ENCODE data around the gene PAX8. TPM values are rescaled to one million over a fixed set of nuclear protein-coding genes. Genes with fewer than 3 reads are reported as not detected.

PAX8 gene
- total RNA-seq, 1 experiment from 2014 or later: 3.1 TPM

GRCh38 chr2:113282747-113283533 is 4.2 kb upstream of the PAX8 start:
- peak; percentile 31 for DNase-seq (ENCODE audit: low spot score)
- Histone ChIP-seq H3K4me3 (ENCODE audit: low read depth, low read length, poor library complexity, severe bottlenecking) (no peak overlapping the region), H3K27me3 (replicated peaks; ENCODE audit: insufficient read depth, low read depth, low read length, poor library complexity) (no peaks in the 10 kb centered on the region), H3K4me1 (ENCODE audit: insufficient read depth, low read length, poor library complexity, severe bottlenecking) (peaks cover 18% of the 10 kb centered on the region), H3K9me3 (ENCODE audit: low read depth, low read length, poor library complexity, severe bottlenecking) (no peaks in the 10 kb centered on the region), H3K27ac (ENCODE audit: low read depth, low read length, poor library complexity, severe bottlenecking) (no peak overlapping the region), H3K36me3 (ENCODE audit: insufficient read depth, low read length, poor library complexity, severe bottlenecking) (no peaks in the 10 kb centered on the region)
- intact Hi-C loops (cut with micrococcal nuclease; ENCODE audit: unreplicated experiment): loop anchor here (10.0 kb wide), 1 partner anchor 78 kb away; no protein-coding TSS in a partner anchor
- ChIA-PET POLR2A (ENCODE audit: low non-redundant PET) (no interaction called here), CTCF (interaction anchor here (0.6 kb wide), 2 partner anchors 80 to 199 kb away, joined by 3 to 8 read pairs; no protein-coding TSS in a partner anchor)
- TF ChIP-seq CTCF (conservative IDR thresholded peaks at IDR 0.05; ENCODE audit: low read depth, low read length) (0 out of 2 replicates have a peak, but pooled peaks have one; percentile 11), EZH2 (IDR thresholded peaks at IDR 0.05; ENCODE audit: borderline replicate concordance, low read depth, low read length, poor library complexity, severe bottlenecking) (no peak)
- BruUV-seq (replicated peaks): no TSS peak

GRCh38 chr2:113281910-113282746 is 3.4 kb upstream of the PAX8 start:
- Histone ChIP-seq H3K9me3 (ENCODE audit: low read depth, low read length, poor library complexity, severe bottlenecking) (no peaks in the 10 kb centered on the region), H3K4me3 (ENCODE audit: low read depth, low read length, poor library complexity, severe bottlenecking) (no peak overlapping the region), H3K27ac (ENCODE audit: low read depth, low read length, poor library complexity, severe bottlenecking) (no peak overlapping the region), H3K27me3 (replicated peaks; ENCODE audit: insufficient read depth, low read depth, low read length, poor library complexity) (peaks cover 4% of the 10 kb centered on the region), H3K4me1 (ENCODE audit: insufficient read depth, low read length, poor library complexity, severe bottlenecking) (peaks cover 18% of the 10 kb centered on the region), H3K36me3 (ENCODE audit: insufficient read depth, low read length, poor library complexity, severe bottlenecking) (no peaks in the 10 kb centered on the region)
- DNase-seq (ENCODE audit: low spot score): peak; percentile 30
- TF ChIP-seq EZH2 (IDR thresholded peaks at IDR 0.05; ENCODE audit: borderline replicate concordance, low read depth, low read length, poor library complexity, severe bottlenecking): no peak
- TF ChIP-seq CTCF (conservative IDR thresholded peaks at IDR 0.05; ENCODE audit: low read depth, low read length): no peak
- intact Hi-C loops (cut with micrococcal nuclease; ENCODE audit: unreplicated experiment): loop anchor here (10.0 kb wide), 1 partner anchor 77 kb away; no protein-coding TSS in a partner anchor
- POLR2A ChIA-PET (ENCODE audit: low non-redundant PET): no interaction called here
- BruUV-seq (replicated peaks): no TSS peak
- CTCF ChIA-PET: no interaction called here

- ChIA-PET CTCF (no interaction called here), POLR2A (ENCODE audit: low non-redundant PET) (no interaction called here)
- no peaks in the 10 kb centered on the region for H3K9me3 ChIP-seq (ENCODE audit: low read depth, low read length, poor library complexity, severe bottlenecking)
- H3K27me3 ChIP-seq (replicated peaks; ENCODE audit: insufficient read depth, low read depth, low read length, poor library complexity): peaks cover 43% of the 10 kb centered on the region
- H3K4me3 ChIP-seq (ENCODE audit: low read depth, low read length, poor library complexity, severe bottlenecking): no peak overlapping the region
- no TSS peak for BruUV-seq (replicated peaks)
- H3K36me3 ChIP-seq (ENCODE audit: insufficient read depth, low read length, poor library complexity, severe bottlenecking): no peaks in the 10 kb centered on the region
- intact Hi-C loops (cut with micrococcal nuclease; ENCODE audit: unreplicated experiment): no loop called here
- TF ChIP-seq EZH2 (IDR thresholded peaks at IDR 0.05; ENCODE audit: borderline replicate concordance, low read depth, low read length, poor library complexity, severe bottlenecking) (no peak), CTCF (conservative IDR thresholded peaks at IDR 0.05; ENCODE audit: low read depth, low read length) (no peak)
- DNase-seq (ENCODE audit: low spot score): no peak
- H3K27ac ChIP-seq (ENCODE audit: low read depth, low read length, poor library complexity, severe bottlenecking): no peak overlapping the region
- peaks cover 5% of the 10 kb centered on the region for H3K4me1 ChIP-seq (ENCODE audit: insufficient read depth, low read length, poor library complexity, severe bottlenecking)
These were observed 514 bp downstream of the PAX8 start for GRCh38 chr2:113278073-113278741.
